GM18868 (cell line): Measurements from ENCODE around the gene PHF13.

Experiments
- ATAC-seq: cut with Tn5 transposase; IDR thresholded peaks from one replicate; pipeline ENCODE4 v1.9.1; 2021; ENCODE audit warnings: mild to moderate bottlenecking, moderate library complexity; ENCODE audit not compliant: unreplicated experiment

PHF13 gene

GRCh38 chr1:6601049-6601922 lies 12.2 kb upstream of the PHF13 start:
- ATAC-seq, result peak; percentile 35

- ATAC-seq, result peak; percentile 3
Observed at GRCh38 chr1:6601923-6602668, 11.4 kb upstream of the PHF13 start.

GRCh38 chr1:6602669-6603237 lies 10.8 kb upstream of the PHF13 start, which contains the start of gene KLHL21:
Gene KLHL21 (minus strand): TSS chr1:6602869. CDS start chr1:6602817, 52 bp downstream.
- peak; percentile 55 for ATAC-seq

GRCh38 chr1:6603238-6603914 lies 10.2 kb upstream of the PHF13 start:
- peak; percentile 20 for ATAC-seq

- no peak for ATAC-seq
Observed at GRCh38 chr1:6603915-6604558, 9.5 kb upstream of the PHF13 start.

- peak; percentile 42 for ATAC-seq
Observed at GRCh38 chr1:6612641-6613360, 730 bp upstream of the PHF13 start.

GRCh38 chr1:6614019-6614928 lies 743 bp downstream of the PHF13 start:
- no peak for ATAC-seq

GRCh38 chr1:6614929-6615785 lies 1.6 kb downstream of the PHF13 start:
- ATAC-seq, result no peak

GRCh38 chr1:6619045-6619444 lies 5.5 kb downstream of the PHF13 start:
- ATAC-seq, result no peak

GRCh38 chr1:6621429-6622391 lies 8.2 kb downstream of the PHF13 start:
- no peak for ATAC-seq

GRCh38 chr1:6622396-6623152 lies 9.0 kb downstream of the PHF13 start:
- no peak for ATAC-seq

- no peak for ATAC-seq
Observed at GRCh38 chr1:6623269-6623965, 9.9 kb downstream of the PHF13 start.

GRCh38 chr1:6624710-6625583 lies 11.4 kb downstream of the PHF13 start, which contains the start of gene THAP3:
Gene THAP3 (plus strand): TSS chr1:6624868. CDS start chr1:6625219, 351 bp downstream.
- ATAC-seq, result peak; percentile 83

- ATAC-seq, result peak; percentile 7
Observed at GRCh38 chr1:6625584-6626149, 12.1 kb downstream of the PHF13 start.
